H1 (cell line): ENCODE measurements around the gene HMCES. TPM values are rescaled to one million over a fixed set of nuclear protein-coding genes. Genes with fewer than 3 reads are reported as not detected.

Source experiments
- CTCF ChIA-PET: fragments of 300-600 bp; sonication (Branson Sonifier 250); formaldehyde crosslinking; loops from one replicate; lab custom pipeline; 2021; ENCODE audit not compliant: partially characterized antibody; lab: Charles Lee
- POLR2A ChIA-PET: fragments of 300-600 bp; sonication (Branson Sonifier 250); formaldehyde crosslinking; loops from one replicate; lab custom pipeline; 2021; ENCODE audit warnings: inconsistent platforms; ENCODE audit not compliant: partially characterized antibody; lab: Charles Lee
- DNase-seq, 2 experiments: peaks; one replicate each; pipeline versions ENCODE4 v3.0.0 to v3.0.0-alpha.2; 2010 to 2022; ENCODE audit warnings: low spot score in 2 of 2, low read depth in 1 of 2, mixed read lengths in 1 of 2
- FAIRE-seq: peaks from 2 replicates; lab custom pipeline; 2011; peaks lifted over from hg19 to GRCh38; lab: Jason Lieb, UNC
- H2AFZ ChIP-seq: 2 replicates; pipeline ENCODE4 v1.8.1; 2012; ENCODE audit warnings: low read length, inconsistent platforms
- H2AK5ac ChIP-seq: 2 replicates; pipeline ENCODE4 v1.6.1; 2013; ENCODE audit warnings: low read depth, low read length
- H2BK120ac ChIP-seq: replicated peaks from 2 replicates; pipeline ENCODE3; 2013; ENCODE audit warnings: low read depth, low read length, inconsistent platforms
- H2BK12ac ChIP-seq: 2 replicates; pipeline ENCODE4 v1.6.1; 2013; ENCODE audit warnings: low read depth, low read length
- H2BK15ac ChIP-seq: 2 replicates; pipeline ENCODE4 v1.6.1; 2013; ENCODE audit warnings: low read length
- H2BK20ac ChIP-seq: 2 replicates; pipeline ENCODE4 v1.6.1; 2013; ENCODE audit warnings: low read length
- H2BK5ac ChIP-seq: 2 replicates; pipeline ENCODE4 v1.6.1; 2013; ENCODE audit warnings: low read depth, low read length
- H3K14ac ChIP-seq: 2 replicates; pipeline ENCODE4 v1.6.1; 2013; ENCODE audit warnings: inconsistent platforms; ENCODE audit not compliant: insufficient read length
- H3K18ac ChIP-seq: 2 replicates; pipeline ENCODE4 v1.6.1; 2013; ENCODE audit warnings: low read length; ENCODE audit errors: extremely low read depth
- H3K23ac ChIP-seq: 2 replicates; pipeline ENCODE4 v1.6.1; 2013; ENCODE audit warnings: inconsistent platforms; ENCODE audit not compliant: insufficient read length
- H3K23me2 ChIP-seq: 2 replicates; pipeline ENCODE4 v1.6.1; 2013; ENCODE audit warnings: low read depth, low read length
- H3K27ac ChIP-seq: 2 replicates; pipeline ENCODE4 v1.6.1; 2011; ENCODE audit warnings: low read depth, low read length, inconsistent platforms
- H3K27me3 ChIP-seq, 4 experiments: replicated peaks in 1 of 4; 1 replicate in 1 of 4; 2 replicates in 3 of 4; pipeline versions ENCODE4 v1.6.1 to v1.8.1; 2011 to 2013; ENCODE audit warnings: low read length in 3 of 4, mild to moderate bottlenecking in 3 of 4, inconsistent platforms in 2 of 4, mixed read lengths in 2 of 4, moderate library complexity in 1 of 4; ENCODE audit not compliant: control insufficient read depth in 3 of 4, insufficient read depth in 3 of 4; ENCODE audit errors: extremely low read depth in 1 of 4
- H3K36me3 ChIP-seq, 4 experiments: 2 replicates each; pipeline versions ENCODE4 v1.6.1 to v1.8.1; 2011 to 2013; ENCODE audit warnings: mild to moderate bottlenecking in 4 of 4, low read length in 3 of 4, moderate library complexity in 2 of 4, control low read depth in 1 of 4, inconsistent platforms in 1 of 4; ENCODE audit not compliant: insufficient read depth in 4 of 4, control insufficient read depth in 2 of 4
- H3K4ac ChIP-seq: replicated peaks from 2 replicates; pipeline ENCODE3; 2013; ENCODE audit warnings: low read length, low read depth, mixed read lengths, inconsistent platforms; ENCODE audit not compliant: insufficient read length
- H3K4me1 ChIP-seq, 4 experiments: replicated peaks in 1 of 4; 1 replicate in 1 of 4; 2 replicates in 3 of 4; pipeline versions ENCODE4 v1.6.1 to v1.8.1; 2011 to 2013; ENCODE audit warnings: low read length in 3 of 4, inconsistent platforms in 2 of 4, mixed read lengths in 1 of 4; ENCODE audit not compliant: insufficient read depth in 4 of 4, control insufficient read depth in 3 of 4
- H3K4me2 ChIP-seq, 2 experiments: 2 replicates each; pipeline versions ENCODE4 v1.6.1 to v1.8.1; 2011 to 2013; ENCODE audit warnings: low read depth in 2 of 2, low read length in 2 of 2, control low read depth in 1 of 2, inconsistent platforms in 1 of 2, mild to moderate bottlenecking in 1 of 2; ENCODE audit not compliant: insufficient read depth in 1 of 2
- H3K4me3 ChIP-seq, 4 experiments: fragments of 200-600, 300-600 bp in 1 of 4; sonication (generic), shearing (Covaris generic), sonication (Bioruptor Twin) in 1 of 4; 2 replicates each; pipeline versions ENCODE4 v1.5.1 to v1.8.1; 2011 to 2016; ENCODE audit warnings: low read length in 4 of 4, low read depth in 3 of 4, control low read depth in 2 of 4, inconsistent platforms in 2 of 4, mild to moderate bottlenecking in 2 of 4, mixed read lengths in 1 of 4, moderate library complexity in 1 of 4; ENCODE audit not compliant: insufficient read depth in 2 of 4; ENCODE audit errors: extremely low read depth in 1 of 4
- H3K56ac ChIP-seq: replicated peaks from 2 replicates; pipeline ENCODE3; 2013; ENCODE audit warnings: low read depth, mild to moderate bottlenecking, mixed read lengths, low read length, inconsistent platforms; ENCODE audit not compliant: insufficient read length
- H3K79me1 ChIP-seq: 2 replicates; pipeline ENCODE4 v1.6.1; 2013; ENCODE audit warnings: low read depth, low read length, control low read depth
- H3K79me2 ChIP-seq, 2 experiments: 2 replicates each; pipeline versions ENCODE4 v1.6.1 to v1.8.1; 2012 to 2013; ENCODE audit warnings: low read length in 2 of 2, mild to moderate bottlenecking in 2 of 2, inconsistent platforms in 1 of 2; ENCODE audit not compliant: insufficient read depth in 2 of 2, control insufficient read depth in 1 of 2
- H3K9ac ChIP-seq, 4 experiments: replicated peaks in 1 of 4; 1 replicate in 1 of 4; 2 replicates in 3 of 4; pipeline versions ENCODE4 v1.6.1 to v1.8.1; 2011 to 2013; ENCODE audit warnings: low read depth in 3 of 4, low read length in 3 of 4, control low read depth in 2 of 4, mild to moderate bottlenecking in 2 of 4, moderate library complexity in 2 of 4, inconsistent platforms in 1 of 4; ENCODE audit errors: extremely low read depth in 1 of 4
- H3K9me3 ChIP-seq, 2 experiments: 2 replicates each; pipeline versions ENCODE4 v1.6.1 to v1.8.1; 2012 to 2013; ENCODE audit warnings: mild to moderate bottlenecking in 2 of 2, moderate library complexity in 2 of 2, control low read depth in 1 of 2, inconsistent platforms in 1 of 2, low read depth in 1 of 2, low read length in 1 of 2, mixed read lengths in 1 of 2; ENCODE audit not compliant: insufficient read depth in 2 of 2
- H4K20me1 ChIP-seq, 2 experiments: replicated peaks in 1 of 2; 2 replicates each; pipeline versions ENCODE3 to v1.8.1; 2011 to 2013; ENCODE audit warnings: inconsistent platforms in 2 of 2, low read length in 2 of 2, mild to moderate bottlenecking in 1 of 2; ENCODE audit not compliant: insufficient read depth in 2 of 2, control insufficient read depth in 1 of 2
- H4K5ac ChIP-seq: 2 replicates; pipeline ENCODE4 v1.6.1; 2013; ENCODE audit warnings: low read length, low read depth, mixed read lengths, inconsistent platforms; ENCODE audit not compliant: insufficient read length
- H4K8ac ChIP-seq: 2 replicates; pipeline ENCODE4 v1.8.0; 2013; ENCODE audit warnings: mild to moderate bottlenecking, moderate library complexity, low read length, inconsistent platforms; ENCODE audit not compliant: insufficient read depth; ENCODE audit errors: extremely low read depth
- H4K91ac ChIP-seq: replicated peaks from 2 replicates; pipeline ENCODE3; 2013; ENCODE audit warnings: low read length, mixed read lengths, inconsistent platforms; ENCODE audit not compliant: insufficient read length
- MAFK ChIP-seq: IDR thresholded peaks from 2 replicates; pipeline ENCODE4 v1.6.1; 2012; ENCODE audit warnings: low read depth, mild to moderate bottlenecking, improper control_type of control experiment, low read length
- SIN3A ChIP-seq, 2 experiments: IDR thresholded peaks in 1 of 2; conservative IDR thresholded peaks in 1 of 2; 2 replicates each; pipeline ENCODE4 v1.6.1; 2011 to 2012; ENCODE audit warnings: low read length in 2 of 2, improper control_type of control experiment in 1 of 2, low read depth in 1 of 2, mild to moderate bottlenecking in 1 of 2
- SP4 ChIP-seq: IDR thresholded peaks from 2 replicates; pipeline ENCODE4 v1.6.1; 2012; ENCODE audit warnings: low read length, inconsistent platforms
- TCF12 ChIP-seq: IDR thresholded peaks from 2 replicates; pipeline ENCODE4 v1.6.1; 2011; ENCODE audit warnings: low read depth, mild to moderate bottlenecking, low read length
- WGBS, 2 experiments: shearing (Covaris generic) in 1 of 2; methylation state at CpG; one replicate each; pipeline versions ENCODE4 v1.1.6 to v1.1.7; 2013 to 2015; ENCODE audit warnings: low lambda C conversion rate in 2 of 2, mixed read lengths in 2 of 2, inconsistent platforms in 1 of 2, low coverage in 1 of 2, missing lambda C conversion rate in 1 of 2; ENCODE audit not compliant: insufficient replicate concordance in 2 of 2, insufficient coverage in 1 of 2, insufficient read length in 1 of 2; ENCODE audit errors: extremely low coverage in 1 of 2, missing lambda C conversion rate in 1 of 2; 5-methylcytosine and 5-hydroxymethylcytosine counted together
- polyA plus RNA-seq, 7 experiments: library from polyadenylated mRNA; depleted of rRNA in 3 of 7; stranded (reverse) in 5 of 7; unstranded in 2 of 7; fragments of >200 nt in 5 of 7; fragments of 200-250 nt in 2 of 7; gene quantifications; 1 replicate in 5 of 7; 2 replicates in 1 of 7; 4 replicates in 1 of 7; pipeline versions ENCODE4 v1.2.1 to v1.2.3, GENCODE V29; 2011 to 2013; ENCODE audit warnings: missing spikeins in 2 of 7, mixed read lengths in 2 of 7
- total RNA-seq: library from RNA; stranded (reverse); fragmentation: NEBNext Ultra II Directional; extraction: Animal tissue kit (Norgen Biotek cat#: 25700); gene quantifications from 2 replicates; pipeline ENCODE4 v1.2.1, GENCODE V29; 2021

HMCES gene
- total and polyA plus RNA-seq, 2 of the 8 experiments (the other 6 are each of a cell fraction or from before 2014, with no cell fraction given), result 27.6 to 49.5 TPM

DNA sequence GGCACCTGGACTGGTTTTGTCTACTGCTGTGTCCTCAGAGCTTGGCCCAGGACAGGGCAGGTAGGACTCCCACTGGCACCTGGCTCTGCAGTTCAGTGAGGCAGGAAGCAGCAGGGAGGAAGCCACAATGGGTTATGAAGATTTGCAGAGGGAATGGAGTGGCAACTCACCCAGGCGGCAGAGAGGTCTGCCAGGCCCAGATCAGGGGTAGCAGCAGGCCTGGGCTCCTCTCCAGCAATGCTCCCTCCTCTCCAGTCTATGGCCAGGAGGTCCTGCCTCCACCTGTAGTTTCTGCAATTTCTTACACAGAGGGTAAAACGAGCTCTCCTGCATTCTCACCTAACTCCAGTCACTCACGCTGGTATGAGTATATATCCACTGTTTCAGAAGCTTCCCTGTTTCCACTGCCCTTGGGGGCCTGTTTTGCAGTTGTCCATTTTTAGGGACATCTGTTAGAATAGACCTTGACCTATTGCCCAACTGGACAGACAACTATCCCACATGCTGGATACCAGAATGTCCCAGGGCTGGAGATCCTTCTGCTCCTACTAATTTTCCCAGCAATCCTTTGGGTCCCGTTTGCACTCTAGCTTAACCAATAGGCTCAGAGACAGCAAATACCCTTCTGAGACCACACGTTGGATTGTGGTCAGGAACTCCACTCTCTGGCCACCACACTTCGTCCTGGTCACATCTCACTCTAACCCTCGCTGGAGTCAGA is 35.2 kb downstream of the HMCES start:
- Histone ChIP-seq H2BK20ac (no peak overlapping the region), H3K18ac (peak overlapping the region; percentile 75), H3K14ac (no peak overlapping the region), H4K5ac (no peak overlapping the region), H3K79me1 (no peaks in the 10 kb centered on the region), H4K8ac (peak overlapping the region; percentile 45; the same call in 1 of the 2 replicates), H4K91ac (no peak overlapping the region), H3K23me2 (peaks cover 2% of the 10 kb centered on the region; the same call in 1 of the 2 replicates), H3K27ac (no peak overlapping the region), H3K36me3 (no peaks in the 10 kb centered on the region), H4K20me1 (peaks cover 0 to 2% of the 10 kb centered on the region in 2 experiments), H3K4ac (no peak overlapping the region), H2BK5ac (no peak overlapping the region), H3K56ac (no peak overlapping the region), H3K4me1 (peaks cover 4 to 9% (median 5%) of the 10 kb centered on the region in 4 experiments), H2BK12ac (peak overlapping the region; percentile 71; the same call in 1 of the 2 replicates), H3K9me3 (no peaks in the 10 kb centered on the region), H3K79me2 (peaks cover 0 to 13% of the 10 kb centered on the region in 2 experiments; a peak in 1 of 4 replicates), H2BK120ac (no peak overlapping the region), H3K27me3 (no peaks in the 10 kb centered on the region), H2BK15ac (no peak overlapping the region), H3K9ac (no peak overlapping the region), H3K4me2 (peak overlapping the region; percentile 83 to 90), H2AK5ac (no peak overlapping the region), H3K23ac (no peak overlapping the region), H2AFZ (no peak overlapping the region), H3K4me3 (peak overlapping the region; percentile 78 to 99 (median 89); a peak in 7 of 8 replicates)
- WGBS, 2 experiments, result 83% methylated on average over 7 of the region's 7 CpGs; no CpG with 5 or more reads in 1 of the 2 experiments
- POLR2A ChIA-PET, result interaction anchor here (0.9 to 6.4 kb wide), 10 partner anchors 8 to 151 kb away, joined by 3 to 112 read pairs (median 16); no protein-coding TSS in a partner anchor
- DNase-seq, result no peak
- FAIRE-seq, result no peak
- CTCF ChIA-PET, result interaction anchor here (1.0 to 2.1 kb wide), 4 partner anchors 12 to 68 kb away, joined by 3 to 5 read pairs (median 3); no protein-coding TSS in a partner anchor
- TF ChIP-seq SIN3A (conservative IDR thresholded peaks at IDR 0.05 in 1 of 2, IDR thresholded peaks at IDR 0.05 in 1 of 2; ENCODE audit: low read depth in 1 of 2, low read length in 2 of 2) (peak in 1 of 2 experiments; percentile 73; a peak in 1 of 4 replicates), TCF12 (no peak), MAFK (no peak), SP4 (no peak)
